ENCODE results near the gene CLCN1.

DNA sequence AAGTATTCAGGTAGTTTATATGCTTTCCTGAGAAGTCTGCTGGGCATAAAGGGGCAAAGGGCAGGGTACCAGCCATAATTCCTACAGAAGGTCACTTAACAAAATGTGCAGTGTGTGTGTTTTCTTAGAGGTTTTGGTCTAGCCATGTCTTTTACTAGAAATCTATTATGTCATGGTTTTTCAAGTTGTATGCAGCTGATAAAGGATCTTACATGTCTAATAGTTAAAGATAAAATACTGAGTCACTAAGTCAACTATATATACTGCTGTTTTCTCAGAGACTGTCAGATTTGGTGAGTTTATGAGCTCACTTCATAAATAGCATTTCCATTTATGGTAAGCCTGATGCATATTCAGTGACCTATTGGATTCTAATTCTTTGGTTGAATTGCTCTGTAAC is 20.0 kb upstream of the CLCN1 start:
- TF ChIP-seq, protein P1, sequence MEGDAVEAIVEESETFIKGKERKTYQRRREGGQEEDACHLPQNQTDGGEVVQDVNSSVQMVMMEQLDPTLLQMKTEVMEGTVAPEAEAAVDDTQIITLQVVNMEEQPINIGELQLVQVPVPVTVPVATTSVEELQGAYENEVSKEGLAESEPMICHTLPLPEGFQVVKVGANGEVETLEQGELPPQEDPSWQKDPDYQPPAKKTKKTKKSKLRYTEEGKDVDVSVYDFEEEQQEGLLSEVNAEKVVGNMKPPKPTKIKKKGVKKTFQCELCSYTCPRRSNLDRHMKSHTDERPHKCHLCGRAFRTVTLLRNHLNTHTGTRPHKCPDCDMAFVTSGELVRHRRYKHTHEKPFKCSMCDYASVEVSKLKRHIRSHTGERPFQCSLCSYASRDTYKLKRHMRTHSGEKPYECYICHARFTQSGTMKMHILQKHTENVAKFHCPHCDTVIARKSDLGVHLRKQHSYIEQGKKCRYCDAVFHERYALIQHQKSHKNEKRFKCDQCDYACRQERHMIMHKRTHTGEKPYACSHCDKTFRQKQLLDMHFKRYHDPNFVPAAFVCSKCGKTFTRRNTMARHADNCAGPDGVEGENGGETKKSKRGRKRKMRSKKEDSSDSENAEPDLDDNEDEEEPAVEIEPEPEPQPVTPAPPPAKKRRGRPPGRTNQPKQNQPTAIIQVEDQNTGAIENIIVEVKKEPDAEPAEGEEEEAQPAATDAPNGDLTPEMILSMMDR (IDR thresholded peaks at IDR 0.05), result no peak
- TF ChIP-seq POLR2A (IDR thresholded peaks at IDR 0.05), result no peak
